Suprapubic skin (tissue), 4 donors: ENCODE results near the gene ERF.

Experiments
- CTCF ChIP-seq, 2 donors: fragments of 200-600 bp in 1 of 2; fragments of 450-650 bp in 1 of 2; sonication (generic) in 1 of 2; IDR thresholded peaks; one replicate each; pipeline ENCODE4 v1.5.1; 2016 to 2019; ENCODE audit warnings: antibody characterized with exemption in 2 of 2, mild to moderate bottlenecking in 1 of 2, moderate library complexity in 1 of 2
- EP300 ChIP-seq: sonication (generic); formaldehyde crosslinking; IDR thresholded peaks from one replicate; pipeline ENCODE4 v1.6.1; 2017; ENCODE audit warnings: antibody characterized with exemption
- POLR2A ChIP-seq, 2 donors: fragments of 450-650 bp; IDR thresholded peaks; one replicate each; pipeline ENCODE4 v1.6.1; 2017; ENCODE audit warnings: antibody characterized with exemption in 2 of 2, mild to moderate bottlenecking in 2 of 2, moderate library complexity in 2 of 2
- POLR2AphosphoS5 ChIP-seq, 3 donors: sonication (generic); formaldehyde crosslinking; IDR thresholded peaks; one replicate each; pipeline ENCODE4 v1.6.1; 2017; ENCODE audit warnings: antibody characterized with exemption in 3 of 3

DNA sequence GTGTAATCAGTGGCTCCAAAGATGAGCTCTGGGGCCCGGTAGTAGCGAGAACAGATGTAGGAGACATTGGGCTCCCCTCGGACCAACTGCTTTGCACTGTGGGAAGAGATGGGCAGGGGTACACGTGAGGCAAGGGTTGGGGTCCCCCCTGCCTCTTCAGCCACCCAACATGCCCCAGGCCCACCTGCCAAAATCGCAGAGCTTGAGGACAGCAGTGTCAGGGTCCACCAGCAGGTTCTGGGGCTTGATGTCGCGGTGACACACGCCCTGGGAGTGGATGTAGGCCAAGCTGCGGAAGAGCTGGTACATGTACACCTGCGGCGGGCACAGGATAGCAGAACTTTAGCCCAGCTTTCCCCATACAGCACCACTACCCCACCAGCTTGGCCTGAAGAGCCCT lies 20.6 kb downstream of the ERF start:
- TF ChIP-seq CTCF (IDR thresholded peaks at IDR 0.05) (no peak), POLR2A (IDR thresholded peaks at IDR 0.05) (no peak), POLR2AphosphoS5 (IDR thresholded peaks at IDR 0.05) (no peak), EP300 (no peak)
